Daoy (cell line): Measurements from ENCODE around the gene CNR2. TPM values are rescaled to one million over a fixed set of nuclear protein-coding genes. Genes with fewer than 3 reads are reported as not detected.
"Not testable (repeated sequence)": the region's sequence is repeated elsewhere in the genome, so short reads cannot be mapped to it uniquely, and the experiment has no call there.

ENCODE experiments used
- DNase-seq: peaks from one replicate; pipeline ENCODE4 v3.0.0-alpha.2; 2015; ENCODE audit warnings: low read depth
- total RNA-seq: library from RNA; depleted of rRNA; stranded (reverse); fragments of >200 nt; shearing (Covaris generic); gene quantifications from 2 replicates; pipeline ENCODE4 v1.2.3, GENCODE V29; 2014; rRNA removed

Gene CNR2
- total RNA-seq, 1 experiment from 2014 or later = not detected

DNA sequence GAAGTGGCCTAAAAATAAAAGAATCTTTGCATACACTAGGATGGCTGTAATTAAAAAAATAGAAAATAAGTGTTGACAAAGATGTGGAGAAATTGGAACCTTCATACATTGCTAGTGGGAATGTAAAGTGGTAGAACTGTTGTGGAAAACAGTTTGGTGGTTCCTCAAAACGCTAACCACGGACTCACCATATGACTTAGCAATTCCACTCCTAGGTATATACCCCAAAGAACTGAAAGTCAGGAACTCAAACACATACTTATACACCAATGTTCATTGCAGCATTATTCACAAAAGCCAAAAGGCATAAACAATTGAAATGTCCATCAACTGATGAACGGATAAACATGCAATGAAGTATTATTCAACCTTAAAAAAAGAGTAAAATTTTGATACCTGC is 77.1 kb downstream of the CNR2 start:
- no peak for DNase-seq

- not testable (repeated sequence) for DNase-seq
Observed at GRCh38 chr1:23834156-23834555, 79.0 kb downstream of the CNR2 start.

DNA sequence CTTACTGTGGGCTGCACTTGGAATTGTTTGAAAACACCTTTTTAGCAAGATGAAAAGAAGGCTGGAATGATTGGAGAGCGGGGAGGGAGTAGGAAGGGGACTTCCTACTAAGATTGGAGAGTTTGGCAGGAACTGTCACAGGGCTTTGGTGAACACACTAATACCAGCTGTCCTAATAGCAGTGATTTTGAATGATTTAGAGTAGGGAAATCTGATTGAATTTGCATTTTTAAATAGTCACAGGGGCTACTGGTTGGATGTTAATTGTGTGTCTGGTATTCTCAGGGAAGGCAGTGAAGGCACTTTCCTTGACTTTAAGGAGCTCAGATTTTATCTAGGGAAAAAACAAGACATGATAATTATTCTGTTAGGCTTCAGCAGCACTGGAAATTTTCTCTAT is 85.4 kb downstream of the CNR2 start:
- DNase-seq = no peak

DNA sequence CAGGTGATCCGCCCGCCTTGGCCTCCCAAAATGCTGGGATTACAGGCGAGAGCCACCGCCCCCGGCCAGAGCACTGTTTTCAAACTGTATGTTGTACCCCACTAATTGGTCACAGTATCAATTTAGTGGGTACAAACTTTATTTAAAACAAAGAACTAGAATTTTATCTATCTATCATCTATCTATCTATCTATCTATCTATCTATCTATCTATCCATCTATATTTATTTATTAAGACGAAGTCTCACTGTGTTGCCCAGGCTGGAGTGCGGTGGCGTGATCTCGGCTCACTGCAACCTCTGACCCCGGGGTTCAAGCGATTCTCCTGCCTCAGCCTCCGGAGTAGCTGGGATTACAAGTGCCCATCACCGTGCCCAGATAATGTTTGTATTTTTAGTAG is 86.6 kb downstream of the CNR2 start:
- not testable (repeated sequence) for DNase-seq

DNA sequence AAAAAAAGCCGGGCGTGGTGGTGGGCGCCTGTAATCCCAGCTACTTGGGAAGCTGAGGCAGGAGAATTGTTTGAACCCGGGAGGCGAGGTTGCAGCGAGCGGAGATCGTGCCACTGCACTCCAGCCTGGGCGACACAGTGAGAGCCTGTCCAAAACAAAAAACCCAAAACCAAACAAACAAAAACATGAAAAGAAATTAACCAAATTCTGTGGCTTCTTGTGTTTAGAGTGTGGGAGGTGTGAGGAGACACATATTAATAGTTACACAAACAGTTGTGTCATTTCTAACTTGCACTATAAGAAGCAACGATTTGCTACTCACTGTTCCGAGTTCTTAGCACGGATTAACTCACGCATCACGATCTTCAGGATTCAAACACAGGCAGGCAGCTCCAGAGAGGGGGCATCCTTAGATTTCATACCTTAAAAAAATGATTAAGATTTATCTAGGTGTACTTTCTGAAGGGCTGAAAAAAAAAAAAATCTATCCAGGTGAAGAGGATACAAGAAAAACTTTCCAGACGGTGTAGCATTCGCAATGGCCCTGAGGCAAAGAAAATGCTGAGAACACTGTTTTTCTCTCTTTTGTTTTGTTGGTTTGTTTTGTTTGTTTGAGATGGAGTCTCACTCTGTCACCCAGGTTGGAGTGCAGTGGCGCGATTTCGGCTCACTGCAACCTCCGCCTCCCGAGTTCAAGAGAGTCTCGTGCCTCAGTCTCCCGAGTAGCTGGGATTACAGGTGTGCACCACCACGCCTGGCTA is 87.2 kb downstream of the CNR2 start:
- DNase-seq = no peak

- peak; percentile 96 for DNase-seq
Observed at GRCh38 chr1:23825076-23825761, 87.9 kb downstream of the CNR2 start, which contains the start of gene HMGCL. Gene HMGCL (minus strand): TSS chr1:23825429. CDS start chr1:23825415, 14 bp downstream.

DNA sequence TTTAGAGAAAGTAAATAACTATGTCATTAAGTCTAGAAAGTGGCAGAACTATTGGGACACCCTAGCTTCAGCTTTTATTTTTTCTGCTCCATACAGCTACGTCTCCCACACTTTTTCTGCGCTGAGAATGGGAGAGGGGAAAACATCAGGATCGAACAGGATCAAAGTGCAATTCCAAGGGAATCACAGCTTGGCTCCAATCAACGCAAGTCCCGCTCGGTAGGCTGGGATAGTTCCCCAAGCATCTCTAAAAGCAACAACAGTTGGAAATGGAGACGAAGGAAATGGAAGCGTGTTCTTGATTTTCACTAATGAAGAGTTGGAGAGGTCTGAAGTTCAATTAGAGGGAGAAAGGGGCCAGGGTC is 88.5 kb downstream of the CNR2 start:
- DNase-seq = no peak

- no peak for DNase-seq
Observed at GRCh38 chr1:23823767-23824166, 89.4 kb downstream of the CNR2 start.

Other genes starting within 250 kb of the CNR2 start
- gene RPL11, start 221.6 kb downstream of the CNR2 start, total RNA-seq = 1,672 and 1,721 TPM in 2 replicates
- gene ELOA, start 169.9 kb downstream of the CNR2 start, total RNA-seq = 83.0 and 85.5 TPM in 2 replicates
- gene PITHD1, start 134.9 kb downstream of the CNR2 start, total RNA-seq = 131 TPM in 2 replicates
- gene LYPLA2, start 122.2 kb downstream of the CNR2 start, total RNA-seq = 103 and 113 TPM in 2 replicates
- 108 and 110 TPM in 2 replicates for gene GALE, start 112.6 kb downstream of the CNR2 start, total RNA-seq
- 20.5 and 27.0 TPM in 2 replicates for gene HMGCL, start 87.9 kb downstream of the CNR2 start, total RNA-seq
- 17.0 and 21.6 TPM in 2 replicates for gene FUCA1, start 45.1 kb downstream of the CNR2 start, total RNA-seq
- gene PNRC2, start 46.5 kb upstream of the CNR2 start, total RNA-seq = 178 and 183 TPM in 2 replicates
- gene SRSF10, start 67.0 kb upstream of the CNR2 start, total RNA-seq = 125 and 130 TPM in 2 replicates
- gene MYOM3, start 198.8 kb upstream of the CNR2 start, total RNA-seq = 0.39 and 1.1 TPM in 2 replicates
- not detected in 2 replicates for gene IL22RA1, start 229.8 kb upstream of the CNR2 start, total RNA-seq